Fibroblast of mammary gland (primary cell): ENCODE measurements around the gene CRACR2B.

Source experiments
- DNase-seq: peaks from one replicate; pipeline ENCODE4 v3.0.0-alpha.2; 2010; ENCODE audit warnings: low read depth
- H3K4me3 ChIP-seq: 2 replicates; pipeline ENCODE4 v1.5.1; 2011; ENCODE audit warnings: low read depth, mild to moderate bottlenecking, low read length, moderate library complexity; ENCODE audit not compliant: control insufficient read depth
- CTCF ChIP-seq: conservative IDR thresholded peaks from 2 replicates; pipeline ENCODE4 v1.5.1; 2011; ENCODE audit warnings: low read depth, low read length, inconsistent platforms; ENCODE audit not compliant: control insufficient read depth, insufficient read depth

Gene CRACR2B

GRCh38 chr11:800473-800872 is 27.2 kb upstream of the CRACR2B start:
- DNase-seq, result no peak
- TF ChIP-seq CTCF, result no peak
- no peak overlapping the region for H3K4me3 ChIP-seq

- no peak for DNase-seq
- H3K4me3 ChIP-seq, result no peak overlapping the region
- no peak for TF ChIP-seq CTCF
These were observed 26.5 kb upstream of the CRACR2B start for GRCh38 chr11:801097-801780.

GRCh38 chr11:802018-802617 is 25.6 kb upstream of the CRACR2B start:
- no peak for DNase-seq
- TF ChIP-seq CTCF, result no peak
- H3K4me3 ChIP-seq, result no peak overlapping the region

- no peak for DNase-seq
- no peak overlapping the region for H3K4me3 ChIP-seq
- TF ChIP-seq CTCF, result no peak
These were observed 24.8 kb upstream of the CRACR2B start for GRCh38 chr11:802693-803466.

GRCh38 chr11:803467-803742 is 24.3 kb upstream of the CRACR2B start:
- DNase-seq, result no peak
- TF ChIP-seq CTCF, result no peak
- H3K4me3 ChIP-seq, result peak overlapping the region; percentile 63

GRCh38 chr11:803770-804598 is 23.7 kb upstream of the CRACR2B start:
- TF ChIP-seq CTCF, result no peak
- H3K4me3 ChIP-seq, result peak overlapping the region; percentile 63
- DNase-seq, result no peak
